SKM-1 treated with dmso at 0.1 percent for 144 hours (cell line): ENCODE data around the gene LMAN2L.

Experiments used
- DNase-seq: peaks from one replicate; lab custom pipeline; 2025; ENCODE audit not compliant: unreplicated experiment; lab: John Stamatoyannopoulos, UW

The LMAN2L gene

GRCh38 chr2:96661324-96661723 is 78.5 kb downstream of the LMAN2L start:
- DNase-seq, result no peak

DNA sequence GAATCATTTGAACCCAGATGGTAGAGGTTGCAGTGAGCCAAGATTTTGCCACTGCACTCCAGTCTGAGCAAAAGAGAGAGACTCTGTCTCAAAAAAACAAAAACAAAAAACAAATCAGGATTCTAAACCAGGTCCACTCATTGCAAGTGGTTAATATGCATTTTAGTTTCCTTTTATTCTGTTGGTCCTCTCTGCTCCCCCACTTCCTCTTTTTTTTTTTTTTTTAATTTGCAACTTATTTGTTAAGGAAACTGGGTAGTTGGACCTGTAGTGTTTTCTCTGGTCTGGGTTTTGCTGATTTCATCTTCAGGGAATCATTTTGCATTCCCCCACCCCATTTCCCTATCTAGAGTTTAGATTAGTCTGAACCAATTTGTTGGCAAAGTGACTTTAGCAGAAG is 83.3 kb downstream of the LMAN2L start:
- peak; percentile 35 for DNase-seq
